Measurements from ENCODE around the gene TMIE. TPM values are rescaled to one million over a fixed set of nuclear protein-coding genes. Genes with fewer than 3 reads are reported as not detected.

The TMIE gene
- total and polyA plus RNA-seq, 9 of the 15 experiments (the other 6 are each of a cell fraction or from before 2014, with no cell fraction given): not detected

DNA sequence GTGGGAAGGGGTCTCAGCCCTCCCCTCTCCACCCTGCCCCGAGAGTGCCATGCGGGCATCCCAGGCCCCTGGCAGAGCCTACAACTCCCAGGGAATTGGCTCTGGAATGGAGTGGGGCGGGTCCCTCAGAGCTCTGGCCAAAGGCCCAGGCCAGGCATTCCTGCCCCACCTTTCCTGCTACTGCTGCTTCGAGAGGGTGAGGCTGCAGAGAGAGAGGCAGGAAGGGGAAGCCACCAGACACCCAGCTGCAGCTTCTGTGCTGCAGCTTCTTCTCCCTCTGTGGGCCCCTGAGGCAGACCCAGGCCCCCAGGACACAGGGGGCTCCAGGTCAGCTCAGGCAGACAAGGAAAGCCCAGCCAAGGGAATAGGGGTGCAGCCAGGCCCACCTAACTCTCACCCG is 10.4 kb upstream of the TMIE start:
- Histone ChIP-seq H3K9me3 (replicated peaks; ENCODE audit: control insufficient read depth, insufficient read depth, low read depth, low read length) (no peaks in the 10 kb centered on the region), H3K9ac (ENCODE audit: insufficient read depth in 1 of 2, low read depth in 2 of 2, low read length in 2 of 2) (no peak overlapping the region), H3K27ac (ENCODE audit: extremely low read depth, low read depth, low read length) (no peak overlapping the region), H3K4me1 (replicated peaks in 1 of 2; ENCODE audit: control insufficient read depth in 2 of 2, insufficient read depth in 2 of 2, low read length in 2 of 2) (peaks cover 0 to 30% of the 10 kb centered on the region in 2 experiments; a peak in 2 of 5 replicates), H4K20me1 (replicated peaks; ENCODE audit: control insufficient read depth, insufficient read depth, low read length) (peaks cover 14% of the 10 kb centered on the region), H3K9me1 (ENCODE audit: control insufficient read depth, insufficient read depth, low read length) (no peaks in the 10 kb centered on the region), H3K4me2 (ENCODE audit: insufficient read depth, low read length) (no peak overlapping the region), H3K79me2 (ENCODE audit: control insufficient read depth, insufficient read depth, low read length) (no peaks in the 10 kb centered on the region), H3K27me3 (ENCODE audit: control insufficient read depth in 2 of 2, insufficient read depth in 2 of 2, low read length in 2 of 2) (peaks cover 6 to 72% of the 10 kb centered on the region in 2 experiments; a peak in 4 of 5 replicates), H3K36me3 (ENCODE audit: control insufficient read depth, insufficient read depth, low read length) (no peaks in the 10 kb centered on the region), H3K4me3 (no peak overlapping the region), H2AFZ (ENCODE audit: low read depth, low read length) (no peak overlapping the region)
- CTCF ChIA-PET (ENCODE audit: low intra/inter-chr PET ratio): interaction anchor here (0.6 kb wide), 2 partner anchors 155 to 1746 kb away, joined by 3 to 5 read pairs; no protein-coding TSS in a partner anchor
- 1% methylated on average over 5 of the region's 5 CpGs for WGBS (ENCODE audit: insufficient coverage, low coverage, missing lambda C conversion rate)
- TF ChIP-seq, protein P1, sequence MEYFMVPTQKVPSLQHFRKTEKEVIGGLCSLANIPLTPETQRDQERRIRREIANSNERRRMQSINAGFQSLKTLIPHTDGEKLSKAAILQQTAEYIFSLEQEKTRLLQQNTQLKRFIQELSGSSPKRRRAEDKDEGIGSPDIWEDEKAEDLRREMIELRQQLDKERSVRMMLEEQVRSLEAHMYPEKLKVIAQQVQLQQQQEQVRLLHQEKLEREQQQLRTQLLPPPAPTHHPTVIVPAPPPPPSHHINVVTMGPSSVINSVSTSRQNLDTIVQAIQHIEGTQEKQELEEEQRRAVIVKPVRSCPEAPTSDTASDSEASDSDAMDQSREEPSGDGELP (CRISPR knock-in tag; IDR thresholded peaks at IDR 0.05; ENCODE audit: borderline replicate concordance): 0 out of 2 replicates have a peak, but pooled peaks have one; percentile 20
- no peak for TF ChIP-seq ZKSCAN8 (CRISPR knock-in tag; IDR thresholded peaks at IDR 0.05)
- BruUV-seq (replicated peaks): no TSS peak
- DNase-seq (ENCODE audit: extremely low read depth in 1 of 4, low spot score in 3 of 4) (no peak), FAIRE-seq (no peak), ATAC-seq (no peak)
- in situ Hi-C loops (cut with MboI) (no loop called here), intact Hi-C loops (cut with micrococcal nuclease) (no loop called here)
- POLR2A ChIA-PET: interaction anchor here (0.6 to 0.7 kb wide), 2 partner anchors 187 to 1023 kb away, joined by 3 read pairs; partner anchors contain the start of gene PTH1R

DNA sequence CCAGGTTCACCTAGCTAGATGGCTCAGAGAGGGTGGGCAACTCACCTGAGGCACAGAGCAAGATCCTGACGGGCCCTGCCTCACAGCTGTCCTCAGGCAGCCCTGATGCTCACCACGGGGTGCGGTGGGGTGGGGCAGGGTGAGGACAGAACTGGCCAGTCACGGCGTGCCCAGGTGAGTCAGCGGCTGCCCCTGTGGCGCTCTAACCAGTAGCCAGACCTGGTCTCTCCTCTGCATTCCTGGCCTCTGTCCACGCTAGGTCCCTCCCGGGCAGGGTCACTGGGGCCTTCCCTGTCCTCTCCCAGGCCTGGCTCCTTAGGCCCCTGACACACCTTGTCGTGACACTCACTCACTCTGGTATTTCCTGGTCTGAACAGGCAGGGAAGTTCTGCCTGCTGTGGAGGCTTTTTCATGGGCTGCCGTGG is 8.6 kb upstream of the TMIE start:
- peaks cover 7% of the 10 kb centered on the region for H4K20me1 ChIP-seq (replicated peaks; ENCODE audit: control insufficient read depth, insufficient read depth, low read length)
- ATAC-seq (no peak), FAIRE-seq (no peak), DNase-seq (ENCODE audit: extremely low read depth in 1 of 4, low spot score in 3 of 4) (peak in 2 of 4 experiments; percentile 30 to 31)
- no TSS peak for BruUV-seq (replicated peaks)
- H3K4me2 ChIP-seq (ENCODE audit: insufficient read depth, low read length): peak overlapping the region; percentile 79
- intact Hi-C loops (cut with micrococcal nuclease): no loop called here
- in situ Hi-C loops (cut with MboI): no loop called here
- ChIA-PET CTCF (ENCODE audit: low intra/inter-chr PET ratio) (no interaction called here), POLR2A (interaction anchor here (1.0 to 1.2 kb wide), 2 partner anchors 22 to 305 kb away, joined by 3 read pairs; no protein-coding TSS in a partner anchor)
- H3K4me3 ChIP-seq: no peak overlapping the region
- no peaks in the 10 kb centered on the region for H3K9me3 ChIP-seq (replicated peaks; ENCODE audit: control insufficient read depth, insufficient read depth, low read depth, low read length)
- H3K4me1 ChIP-seq (replicated peaks in 1 of 2; ENCODE audit: control insufficient read depth in 2 of 2, insufficient read depth in 2 of 2, low read length in 2 of 2): peaks cover 0 to 27% of the 10 kb centered on the region in 2 experiments; a peak in 2 of 5 replicates
- WGBS (ENCODE audit: insufficient coverage, low coverage, missing lambda C conversion rate): 27% methylated on average over 11 of the region's 11 CpGs
- no peaks in the 10 kb centered on the region for H3K79me2 ChIP-seq (ENCODE audit: control insufficient read depth, insufficient read depth, low read length)
- H3K27ac ChIP-seq (ENCODE audit: extremely low read depth, low read depth, low read length): no peak overlapping the region
- peak overlapping the region; percentile 86; the same call in 1 of the 2 replicates for H2AFZ ChIP-seq (ENCODE audit: low read depth, low read length)
- peak overlapping the region in 1 of 2 experiments; percentile 72; a peak in 2 of 4 replicates for H3K9ac ChIP-seq (ENCODE audit: insufficient read depth in 1 of 2, low read depth in 2 of 2, low read length in 2 of 2)
- no peaks in the 10 kb centered on the region for H3K9me1 ChIP-seq (ENCODE audit: control insufficient read depth, insufficient read depth, low read length)
- H3K27me3 ChIP-seq (ENCODE audit: control insufficient read depth in 2 of 2, insufficient read depth in 2 of 2, low read length in 2 of 2): peaks cover 6 to 54% of the 10 kb centered on the region in 2 experiments; a peak in 4 of 5 replicates
- H3K36me3 ChIP-seq (ENCODE audit: control insufficient read depth, insufficient read depth, low read length): no peaks in the 10 kb centered on the region
- TF ChIP-seq KLF6 (CRISPR knock-in tag; IDR thresholded peaks at IDR 0.05; ENCODE audit: borderline replicate concordance) (no peak), BRD9 (IDR thresholded peaks at IDR 0.05; ENCODE audit: low read depth, partially characterized antibody) (no peak), NR4A1 (CRISPR knock-in tag; IDR thresholded peaks at IDR 0.05) (no peak), NR4A1 (tag; IDR thresholded peaks at IDR 0.05) (no peak), ZNF75A (CRISPR knock-in tag; IDR thresholded peaks at IDR 0.05) (no peak), ZNF239 (CRISPR knock-in tag; IDR thresholded peaks at IDR 0.05) (no peak), ARNT (IDR thresholded peaks at IDR 0.05) (no peak), HNRNPK (IDR thresholded peaks at IDR 0.05; ENCODE audit: low read depth, low read length, poor library complexity, severe bottlenecking) (no peak), CEBPB (tag; IDR thresholded peaks at IDR 0.05) (no peak), ILF3 (IDR thresholded peaks at IDR 0.05; ENCODE audit: borderline replicate concordance) (no peak), ZNF324 (CRISPR knock-in tag; IDR thresholded peaks at IDR 0.05) (no peak), CHD1 (IDR thresholded peaks at IDR 0.05; ENCODE audit: low read length) (no peak)
- TF ChIP-seq, protein P2, sequence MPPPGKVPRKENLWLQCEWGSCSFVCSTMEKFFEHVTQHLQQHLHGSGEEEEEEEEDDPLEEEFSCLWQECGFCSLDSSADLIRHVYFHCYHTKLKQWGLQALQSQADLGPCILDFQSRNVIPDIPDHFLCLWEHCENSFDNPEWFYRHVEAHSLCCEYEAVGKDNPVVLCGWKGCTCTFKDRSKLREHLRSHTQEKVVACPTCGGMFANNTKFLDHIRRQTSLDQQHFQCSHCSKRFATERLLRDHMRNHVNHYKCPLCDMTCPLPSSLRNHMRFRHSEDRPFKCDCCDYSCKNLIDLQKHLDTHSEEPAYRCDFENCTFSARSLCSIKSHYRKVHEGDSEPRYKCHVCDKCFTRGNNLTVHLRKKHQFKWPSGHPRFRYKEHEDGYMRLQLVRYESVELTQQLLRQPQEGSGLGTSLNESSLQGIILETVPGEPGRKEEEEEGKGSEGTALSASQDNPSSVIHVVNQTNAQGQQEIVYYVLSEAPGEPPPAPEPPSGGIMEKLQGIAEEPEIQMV (tag; conservative IDR thresholded peaks at IDR 0.05; ENCODE audit: low read depth): no peak

All from K562 (cell line).